IPS-NIHi11 (cell line): ENCODE data around the gene RNF148.

Experiments used
- DNase-seq: peaks from one replicate; pipeline ENCODE4 v3.0.0; 2012; ENCODE audit warnings: mixed read lengths, low spot score

RNF148 gene, protein sequence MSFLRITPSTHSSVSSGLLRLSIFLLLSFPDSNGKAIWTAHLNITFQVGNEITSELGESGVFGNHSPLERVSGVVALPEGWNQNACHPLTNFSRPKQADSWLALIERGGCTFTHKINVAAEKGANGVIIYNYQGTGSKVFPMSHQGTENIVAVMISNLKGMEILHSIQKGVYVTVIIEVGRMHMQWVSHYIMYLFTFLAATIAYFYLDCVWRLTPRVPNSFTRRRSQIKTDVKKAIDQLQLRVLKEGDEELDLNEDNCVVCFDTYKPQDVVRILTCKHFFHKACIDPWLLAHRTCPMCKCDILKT

DNA sequence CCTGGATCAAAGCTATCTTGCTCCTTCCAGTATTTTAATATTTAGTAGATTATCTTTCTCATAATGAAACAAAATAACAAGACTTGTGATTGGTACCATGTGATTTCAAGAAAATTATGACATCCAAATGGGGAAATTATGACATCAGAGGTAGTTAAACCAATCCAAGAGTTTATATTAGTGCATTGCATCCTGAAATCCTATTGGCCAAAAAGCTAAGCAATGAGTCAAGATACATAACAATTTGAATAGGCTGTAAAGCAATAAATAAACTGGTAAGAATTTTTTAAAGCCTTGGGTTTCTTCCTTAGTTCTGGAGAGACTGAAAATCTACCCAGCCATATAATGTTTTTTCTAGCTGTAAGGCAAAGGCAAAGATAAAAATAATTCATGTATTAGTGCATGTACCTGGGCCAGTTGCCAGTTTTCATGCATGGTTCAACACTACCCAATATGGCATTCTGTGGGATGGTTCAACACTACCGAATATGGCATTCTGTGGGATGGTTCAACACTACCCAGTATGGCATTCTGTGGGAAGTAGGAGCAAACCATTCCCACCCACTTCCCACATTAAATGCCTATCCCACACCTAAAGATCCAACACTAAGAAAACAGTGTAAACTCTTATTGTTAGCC is at the start of gene RNF148:
Gene RNF148 (minus strand): TSS at position 51 of the 639 bp plus-strand sequence. CDS start 172 bp downstream, outside the sequence.
- no peak for DNase-seq

DNA sequence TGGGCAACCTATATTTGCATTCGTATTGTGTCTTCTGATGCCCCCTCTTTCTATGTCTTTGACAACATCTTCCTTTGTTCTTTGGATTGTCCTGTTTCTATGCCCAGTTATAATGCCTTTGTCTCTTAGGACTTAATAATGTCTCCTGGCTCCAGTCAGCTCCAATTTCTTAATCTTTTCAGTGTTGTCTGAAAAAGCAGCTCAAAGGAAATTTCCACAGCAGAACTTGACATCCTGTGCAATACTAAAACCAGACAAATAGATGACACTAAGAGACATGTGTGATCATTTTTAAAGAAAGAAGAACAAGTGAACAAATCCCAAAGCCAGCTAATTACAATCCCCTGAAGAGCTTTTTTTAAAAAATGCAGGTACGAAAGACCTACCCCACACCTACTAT is 47.7 kb upstream of the RNF148 start:
- no peak for DNase-seq

DNA sequence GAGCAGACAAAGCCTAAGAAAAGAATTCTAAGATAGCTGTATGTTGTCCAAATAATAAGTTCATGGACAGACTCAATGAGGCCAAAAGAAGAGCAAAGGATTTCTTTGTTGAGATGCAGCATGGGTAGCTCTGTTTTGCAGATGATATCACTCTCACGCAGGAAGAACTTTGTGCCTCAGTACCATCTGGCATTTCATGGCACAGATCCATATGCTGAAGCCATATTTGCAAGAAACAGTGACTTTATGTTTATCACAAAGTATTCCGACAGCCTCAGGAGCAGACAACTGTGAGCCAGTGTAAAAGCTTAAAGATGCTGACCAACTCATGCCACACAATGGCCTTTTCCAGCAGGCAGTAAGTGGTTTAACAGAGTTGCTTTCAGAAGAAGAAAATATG is 45.5 kb upstream of the RNF148 start:
- DNase-seq = no peak

DNA sequence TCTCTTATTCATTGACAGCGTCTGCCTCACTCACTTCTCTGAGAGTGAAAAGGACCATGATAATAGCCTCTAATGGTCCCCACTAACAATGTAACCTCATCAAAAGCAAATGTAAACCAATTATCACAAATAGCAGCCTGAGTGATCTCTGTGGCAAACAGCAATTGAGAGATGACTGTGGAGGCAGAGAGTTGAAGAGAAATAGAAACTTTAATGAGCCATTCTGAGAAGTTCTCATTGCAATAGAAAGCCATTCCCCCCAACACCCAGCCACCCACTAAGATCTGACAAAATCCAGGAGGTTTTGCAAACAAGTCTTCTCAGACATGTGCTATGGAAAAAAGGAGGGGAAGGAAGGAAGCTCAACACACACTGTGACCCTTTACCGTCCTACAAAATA is 44.2 kb upstream of the RNF148 start:
- no peak for DNase-seq

DNA sequence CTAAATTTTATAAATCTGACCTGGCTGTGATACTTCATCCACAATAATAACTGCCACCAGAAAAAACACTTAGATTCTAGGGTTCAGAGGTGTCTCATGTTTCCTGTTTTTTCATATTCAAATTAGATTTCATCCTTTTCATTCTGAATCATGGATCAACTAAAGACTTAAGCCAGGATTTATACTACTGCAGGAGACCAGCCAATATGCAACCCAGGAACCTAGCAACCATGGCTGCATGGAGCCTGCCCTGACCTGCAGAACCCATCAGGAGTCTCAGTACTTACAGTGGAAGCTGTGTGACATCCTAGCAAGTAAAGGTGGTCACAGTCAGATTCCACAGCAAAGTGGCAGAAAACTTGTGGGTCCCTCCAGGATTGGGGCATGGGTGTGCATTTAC is 40.5 kb upstream of the RNF148 start:
- no peak for DNase-seq

DNA sequence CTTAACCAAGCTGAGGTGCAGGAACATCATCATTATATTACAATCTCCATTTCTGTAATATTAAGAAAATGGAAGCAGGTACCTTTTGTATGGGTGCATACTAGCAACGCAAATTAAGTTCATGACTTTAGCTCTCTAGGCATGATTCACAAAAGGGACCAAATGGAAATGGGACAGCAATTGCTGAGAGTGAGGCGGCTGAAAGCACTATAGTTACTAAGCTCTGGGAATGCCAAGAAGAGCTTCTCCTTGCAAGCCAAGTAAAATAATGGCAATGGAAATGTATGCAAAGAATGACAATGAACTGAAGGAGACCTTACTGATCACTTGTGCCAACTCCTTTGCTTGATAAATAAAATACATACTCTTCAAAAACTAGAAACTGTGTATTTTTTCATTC is 36.2 kb upstream of the RNF148 start:
- DNase-seq = no peak

DNA sequence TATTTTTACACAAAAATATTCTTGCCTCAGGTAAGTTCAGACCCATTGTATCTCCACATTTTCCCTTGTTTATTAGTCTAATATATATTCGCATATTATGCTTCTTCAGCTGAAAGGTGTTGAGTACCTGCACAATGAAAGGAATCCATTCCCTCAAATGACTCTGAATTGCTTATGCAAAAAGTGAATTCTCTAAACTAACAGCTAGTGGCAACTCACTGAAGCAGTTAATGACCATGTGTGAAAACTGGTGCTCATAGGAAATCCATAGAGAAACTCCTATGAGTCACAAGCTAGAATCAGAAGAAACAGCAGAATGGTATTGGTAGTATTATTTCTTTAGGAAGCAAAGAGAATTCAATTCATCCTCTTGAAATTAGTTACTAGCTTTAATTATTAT is 33.5 kb upstream of the RNF148 start:
- no peak for DNase-seq

DNA sequence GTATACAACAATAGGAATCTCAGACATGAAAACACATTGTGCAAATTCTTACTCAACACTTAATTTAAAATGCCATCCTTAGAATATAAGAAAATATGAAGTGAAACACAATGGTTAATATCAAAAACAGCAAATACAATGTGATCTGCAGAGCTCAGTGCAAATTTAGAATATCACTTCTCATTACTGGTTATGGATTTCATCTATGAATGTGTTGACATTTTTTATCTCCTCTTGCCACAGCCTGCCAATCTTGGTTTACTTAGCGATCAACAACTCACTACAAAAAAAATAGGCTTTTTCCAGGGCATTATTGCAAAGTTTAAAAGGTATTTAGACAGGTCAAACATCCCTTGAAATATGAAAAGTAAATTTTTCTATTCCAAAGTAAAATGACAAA is 25.0 kb upstream of the RNF148 start:
- DNase-seq = no peak

DNA sequence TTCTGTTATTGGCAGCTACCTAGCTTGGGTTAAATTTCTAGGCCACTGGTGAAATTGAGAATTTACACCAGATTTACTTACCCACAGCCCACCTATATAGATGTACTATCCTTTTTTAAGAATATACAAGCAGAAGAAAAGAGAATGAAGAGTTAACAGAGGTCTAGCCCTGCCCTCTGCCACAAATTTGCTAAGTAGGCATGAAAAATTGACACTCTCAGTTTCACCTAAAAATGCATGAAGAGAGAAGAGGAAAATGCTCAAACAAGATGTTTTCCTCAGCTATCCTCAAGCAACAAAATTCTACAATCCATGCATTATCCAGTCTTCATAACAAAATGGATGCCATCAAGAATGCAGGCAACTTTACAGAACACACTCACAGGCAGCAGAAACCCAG is 24.6 kb upstream of the RNF148 start:
- DNase-seq = no peak

DNA sequence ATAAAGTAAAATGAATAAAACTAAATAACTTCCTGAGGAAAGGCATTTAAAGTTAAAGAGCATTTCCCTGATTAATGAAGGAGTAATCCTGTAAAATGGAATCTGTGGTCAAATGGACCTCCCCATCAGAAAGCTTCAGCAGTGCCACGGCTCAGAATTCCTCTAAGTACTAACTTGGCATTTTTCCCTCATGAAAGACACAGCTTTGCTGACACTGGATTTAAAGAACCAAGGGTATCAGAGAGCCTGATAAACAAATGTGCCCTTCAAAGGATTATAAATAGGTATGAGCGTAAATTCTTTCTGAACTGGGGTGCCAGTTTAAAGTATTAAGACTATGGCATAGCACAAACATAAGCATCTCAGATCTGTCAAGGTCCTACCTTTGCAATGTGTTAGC is 24.2 kb upstream of the RNF148 start:
- DNase-seq = no peak

DNA sequence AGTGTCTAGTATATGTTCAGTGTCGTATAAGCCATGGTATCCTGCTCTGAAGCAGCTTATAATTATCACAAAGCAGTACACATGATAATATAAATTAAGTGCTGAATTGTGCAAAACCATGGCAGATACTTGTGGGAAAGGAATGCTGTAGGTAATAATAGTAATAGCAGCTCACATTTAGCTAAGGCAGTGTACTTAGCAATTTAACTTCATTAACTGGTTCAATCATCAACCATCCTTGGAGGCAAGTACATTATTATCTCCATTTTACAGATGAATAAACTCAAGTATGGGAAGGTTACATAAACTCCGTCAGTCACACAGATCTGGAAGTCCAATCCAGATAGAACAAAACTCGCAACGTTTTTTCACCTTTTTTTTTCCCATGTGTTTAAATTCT is 21.6 kb upstream of the RNF148 start:
- no peak for DNase-seq

DNA sequence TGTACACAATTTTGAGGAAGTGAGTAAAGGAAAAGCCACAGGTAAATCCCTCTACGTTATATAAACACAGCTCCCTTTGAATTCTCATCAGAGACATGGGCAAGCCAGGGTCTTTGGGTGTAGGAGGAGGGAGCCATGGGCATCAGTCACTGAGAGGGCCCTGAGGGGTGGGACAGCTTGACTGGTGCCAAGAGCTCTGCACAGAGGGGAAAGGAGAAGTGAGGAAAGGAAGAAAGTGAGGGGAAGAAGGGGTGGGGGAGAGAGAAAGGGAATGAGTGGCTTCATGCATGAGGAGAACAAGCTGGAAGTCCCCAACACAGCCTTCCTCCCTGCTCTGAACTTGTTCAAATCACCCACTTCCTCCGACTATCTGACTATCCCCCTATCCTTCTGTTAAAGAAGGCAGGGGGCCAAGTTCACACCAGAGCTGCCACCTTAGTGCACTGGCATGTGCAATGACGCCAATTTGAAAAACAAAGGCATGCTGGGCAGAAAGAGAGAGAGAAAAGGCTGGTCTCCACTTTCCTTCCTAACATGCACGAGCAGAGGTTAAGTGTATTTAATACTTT is 16.4 kb upstream of the RNF148 start:
- no peak for DNase-seq

DNA sequence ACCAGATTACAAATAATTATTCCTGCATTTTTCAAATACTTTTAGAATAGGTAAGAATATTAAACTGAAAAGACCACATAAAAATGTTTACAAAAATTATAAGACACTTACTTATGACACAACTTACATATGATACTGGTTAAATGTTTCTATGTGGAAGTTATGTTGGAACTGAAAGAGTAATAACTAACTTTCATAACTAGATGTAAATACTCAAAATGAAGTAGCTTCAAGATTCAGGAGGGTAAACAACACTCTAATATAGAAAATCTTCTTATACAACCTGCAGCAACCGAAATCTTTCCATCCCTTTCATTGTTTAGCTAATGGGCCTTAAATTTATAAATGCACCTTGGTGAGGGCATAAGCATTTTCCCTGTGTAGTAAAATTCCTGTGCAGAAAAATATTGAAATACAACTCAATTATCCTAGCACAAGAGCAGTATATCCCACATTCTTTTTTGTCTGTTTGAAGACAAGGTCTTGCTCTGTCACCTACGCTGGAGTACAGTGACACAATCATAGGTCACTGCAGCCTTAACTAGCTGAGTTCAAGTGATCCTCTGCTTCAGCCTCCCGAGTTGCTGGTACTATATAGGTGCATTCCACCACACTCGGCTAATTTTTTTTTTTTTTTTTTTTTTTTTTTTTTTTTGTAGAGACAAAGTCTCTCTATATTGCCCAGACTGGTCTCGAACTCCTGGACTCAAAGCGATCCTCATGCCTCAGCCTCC is 14.8 kb upstream of the RNF148 start:
- no peak for DNase-seq

DNA sequence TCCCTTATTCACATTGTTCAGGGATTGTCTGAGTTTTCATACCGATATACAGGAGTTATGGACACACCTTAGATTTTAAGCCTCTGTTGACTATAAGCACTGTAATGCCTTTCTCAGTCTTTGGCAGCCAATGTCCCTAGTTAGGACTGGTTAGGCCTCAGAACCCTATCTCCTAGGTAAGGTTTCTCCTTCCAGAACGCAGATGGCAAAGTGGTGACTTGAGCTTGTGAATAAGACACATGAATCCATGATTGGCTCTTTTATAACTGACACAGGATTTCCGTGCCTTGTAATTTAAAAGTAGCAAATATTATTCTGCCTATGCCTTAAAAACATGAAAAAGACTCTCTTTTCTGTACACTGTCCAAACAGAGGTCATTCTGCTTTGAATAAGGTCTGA is 12.5 kb upstream of the RNF148 start:
- DNase-seq = no peak

DNA sequence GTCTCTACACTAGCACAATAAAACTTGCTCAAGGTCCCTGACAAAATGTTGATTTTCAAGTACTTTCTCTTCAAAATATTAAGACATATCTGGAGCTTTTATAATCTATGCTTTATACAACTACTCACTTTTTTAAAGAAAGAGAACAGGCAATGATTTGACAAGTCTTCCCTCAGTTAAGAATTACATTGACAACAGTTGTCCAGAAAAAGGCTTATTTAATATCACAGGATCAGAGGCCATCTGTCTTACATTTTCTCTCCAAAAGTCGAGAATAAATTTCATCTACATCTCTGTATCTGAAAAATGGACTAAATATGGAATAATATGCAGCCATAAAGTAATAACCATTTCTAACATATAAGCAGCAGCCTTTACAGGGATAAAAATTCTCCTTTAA is 8.2 kb upstream of the RNF148 start:
- no peak for DNase-seq

DNA sequence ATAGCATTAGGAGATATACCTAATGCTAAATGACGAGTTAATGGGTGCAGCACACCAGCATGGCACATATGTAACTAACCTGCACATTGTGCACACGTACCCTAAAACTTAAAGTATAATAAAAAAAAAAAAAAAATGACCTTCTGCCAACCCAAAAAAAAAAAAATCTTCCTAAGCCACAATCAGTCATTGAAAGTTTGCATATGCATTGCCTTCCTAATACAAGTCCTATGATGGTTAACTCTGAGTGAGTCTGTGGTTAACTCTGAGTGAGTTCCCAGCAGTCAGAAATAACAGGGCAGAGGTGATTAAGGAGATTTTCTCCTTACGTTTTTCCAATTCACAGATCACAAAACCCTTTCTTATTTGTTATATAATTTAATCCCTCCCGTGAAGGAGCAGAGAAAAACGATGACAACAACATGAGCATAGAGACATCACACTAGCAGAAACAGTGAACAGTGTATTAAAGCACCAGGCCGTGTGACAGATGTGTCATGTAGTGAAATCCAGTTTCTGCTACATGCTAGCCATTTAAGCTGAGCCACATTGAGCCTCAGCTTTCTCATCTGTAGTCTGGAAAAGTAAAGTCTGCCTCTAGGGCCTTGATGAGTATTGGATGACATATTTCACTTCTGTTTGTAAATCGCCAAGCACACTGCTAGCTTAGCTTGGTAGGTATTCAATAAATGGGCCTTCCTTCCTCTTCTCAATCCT is 7.4 kb upstream of the RNF148 start:
- DNase-seq = no peak

DNA sequence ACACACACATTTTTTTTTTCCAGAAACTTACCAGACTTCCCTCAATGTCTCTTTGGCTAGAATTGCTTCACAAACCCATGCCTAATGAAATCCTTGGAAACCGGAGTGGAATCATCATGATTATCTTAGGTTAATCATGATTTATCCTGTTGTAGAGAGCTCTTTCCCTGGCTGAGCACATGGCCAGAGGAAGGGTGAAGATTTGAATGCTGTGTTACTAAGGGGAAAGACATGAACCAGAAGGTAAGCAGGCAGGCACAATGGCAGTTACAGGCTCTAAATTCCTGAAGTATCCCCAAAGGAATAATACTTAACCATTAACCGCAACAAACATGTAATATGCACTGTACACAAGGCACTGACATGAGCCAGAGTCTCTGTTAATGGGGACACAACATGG is 4.1 kb upstream of the RNF148 start:
- DNase-seq = no peak

DNA sequence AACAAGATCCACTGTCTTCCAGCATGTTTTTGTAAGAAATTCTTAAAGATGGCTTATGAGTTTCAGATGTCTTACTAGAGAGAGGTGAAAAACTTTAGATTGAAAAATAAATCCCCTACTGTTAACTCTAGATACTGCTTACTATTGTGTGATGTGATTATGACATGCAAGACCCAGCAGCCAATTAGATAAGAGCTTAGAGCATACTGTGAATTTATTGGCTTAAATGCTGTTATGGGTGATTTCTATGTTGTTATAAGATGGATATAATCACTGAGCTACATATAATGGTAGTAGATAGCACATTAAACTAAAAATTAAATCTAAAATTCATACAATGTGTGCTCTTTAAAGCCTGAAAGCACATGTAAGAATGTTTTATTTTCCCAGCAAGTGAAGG is 3.7 kb downstream of the RNF148 start, which contains the start of gene RNF133:
Gene RNF133 (minus strand): TSS at position 101 of the 400 bp plus-strand sequence. CDS start 199 bp downstream, outside the sequence.
- DNase-seq = no peak

DNA sequence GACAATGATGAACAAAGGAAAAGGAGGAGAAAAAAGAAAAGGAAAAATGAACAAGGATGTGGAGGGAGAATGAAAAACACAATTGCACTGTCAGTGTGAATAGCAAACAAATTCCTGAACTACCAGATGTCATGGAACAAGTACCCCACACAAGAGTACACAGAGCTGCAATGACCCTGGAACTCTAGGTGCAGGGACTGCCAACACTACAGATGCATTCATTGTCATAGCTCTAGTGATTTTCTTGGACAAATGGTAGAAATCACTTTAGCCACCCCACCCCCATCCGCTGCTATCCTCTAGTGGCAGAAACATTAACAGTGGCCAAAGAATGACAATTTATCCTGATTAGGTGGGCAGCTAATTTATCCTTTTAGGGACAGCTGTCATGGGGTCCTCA is 6.9 kb downstream of the RNF148 start:
- no peak for DNase-seq

DNA sequence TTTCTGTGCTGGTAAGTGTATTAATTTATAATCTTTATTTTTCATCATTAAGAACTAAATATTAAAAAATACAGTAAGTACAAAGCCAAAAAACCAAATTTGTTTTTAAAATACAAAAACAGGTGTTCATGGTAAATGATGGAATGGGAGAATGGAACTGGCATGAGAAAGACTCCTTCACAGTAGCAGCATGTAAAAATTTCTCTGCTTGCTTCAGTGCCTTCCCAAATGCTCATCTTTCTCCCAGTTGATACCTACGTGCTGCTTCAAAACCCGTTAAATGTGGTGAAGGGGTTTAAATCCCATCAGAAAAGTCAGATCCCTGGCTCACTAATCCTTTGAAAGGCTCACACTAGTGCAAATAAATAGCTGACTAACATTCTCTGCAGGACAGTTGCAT is 8.0 kb downstream of the RNF148 start:
- no peak for DNase-seq

DNA sequence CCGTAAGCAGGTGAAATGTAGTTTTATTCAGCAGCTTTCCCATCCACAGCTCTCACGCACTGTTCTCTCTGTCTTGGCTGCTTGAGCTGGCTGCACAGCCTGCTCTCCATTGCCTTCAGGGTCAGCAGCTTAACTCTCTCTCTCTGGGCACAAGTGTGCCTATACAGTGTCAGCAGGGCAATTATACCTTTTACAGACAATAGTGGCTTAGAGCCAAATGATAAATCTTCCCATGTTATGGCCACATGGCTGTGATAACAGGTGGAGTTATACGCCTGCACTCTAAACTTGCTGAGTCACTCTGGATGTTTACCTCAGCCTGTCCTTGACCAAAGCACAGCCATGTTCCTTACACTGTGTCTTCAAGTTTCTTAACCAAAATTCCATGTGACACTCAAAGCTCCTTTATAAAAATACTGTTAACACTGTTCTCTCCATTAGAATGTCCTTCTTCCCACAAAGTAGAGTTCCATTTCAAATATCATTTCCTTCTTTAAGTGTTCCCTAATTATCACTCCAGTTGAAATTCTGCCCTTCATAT is 9.9 kb downstream of the RNF148 start:
- no peak for DNase-seq
